DMS114 treated with DMSO at 0.1 percent for 48 hours (cell line): ENCODE measurements around the gene HOXD9.

Experiments
- DNase-seq: peaks from one replicate; lab custom pipeline; 2025; ENCODE audit not compliant: unreplicated experiment; lab: John Stamatoyannopoulos, UW

The HOXD9 gene

GRCh38 chr2:176110415-176111308 lies 11.9 kb upstream of the HOXD9 start:
- no peak for DNase-seq

GRCh38 chr2:176111309-176111663 lies 11.2 kb upstream of the HOXD9 start:
- DNase-seq: no peak

GRCh38 chr2:176111846-176112374 lies 10.6 kb upstream of the HOXD9 start:
- no peak for DNase-seq

GRCh38 chr2:176112375-176113302 lies 9.9 kb upstream of the HOXD9 start:
- DNase-seq: no peak

GRCh38 chr2:176114120-176114929 lies 8.2 kb upstream of the HOXD9 start:
- DNase-seq: no peak

GRCh38 chr2:176114930-176115625 lies 7.4 kb upstream of the HOXD9 start:
- no peak for DNase-seq

GRCh38 chr2:176115883-176116813 lies 6.4 kb upstream of the HOXD9 start, which contains the start of gene HOXD10:
HOXD10 (plus strand) TSS chr2:176116778; CDS start chr2:176116834, 56 bp downstream.
- no peak for DNase-seq

- DNase-seq: no peak
Observed at GRCh38 chr2:176117162-176117822, 5.2 kb upstream of the HOXD9 start.

GRCh38 chr2:176117823-176118371 lies 4.6 kb upstream of the HOXD9 start:
- DNase-seq: no peak

- no peak for DNase-seq
Observed at GRCh38 chr2:176118601-176119339, 3.7 kb upstream of the HOXD9 start.

GRCh38 chr2:176120364-176121189 lies 1.9 kb upstream of the HOXD9 start:
- DNase-seq: no peak

- DNase-seq: no peak
Observed at GRCh38 chr2:176121190-176122051, 1.1 kb upstream of the HOXD9 start.

GRCh38 chr2:176122052-176122682 lies 352 bp upstream of the HOXD9 start:
- DNase-seq: no peak

- no peak for DNase-seq
Observed at GRCh38 chr2:176123411-176124109, 1.0 kb downstream of the HOXD9 start.
